Mucosa of descending colon (tissue), 3 donors: Measurements from ENCODE around the gene ATP7B. TPM values are rescaled to one million over a fixed set of nuclear protein-coding genes. Genes with fewer than 3 reads are reported as not detected.

Source experiments
- ATAC-seq: fragments of 200-7000 bp; cut with Tn5 transposase; one replicate; pipeline ENCODE4 v1.9.1; 2020; ENCODE audit warnings: mild to moderate bottlenecking, moderate library complexity
- DNase-seq, 3 donors: peaks; one replicate each; pipeline ENCODE4 v3.0.0-alpha.2; 2020
- H3K36me3 ChIP-seq: fragments of 200-600 bp; one replicate; pipeline ENCODE4 v1.8.0; 2021; ENCODE audit warnings: low read depth, mild to moderate bottlenecking
- H3K4me1 ChIP-seq: fragments of 200-600 bp; one replicate; pipeline ENCODE4 v1.8.0; 2021; ENCODE audit warnings: low read depth, mild to moderate bottlenecking
- H3K4me3 ChIP-seq: fragments of 200-600 bp; one replicate; pipeline ENCODE4 v1.8.0; 2021; ENCODE audit warnings: mild to moderate bottlenecking
- H3K9me3 ChIP-seq: fragments of 200-600 bp; one replicate; pipeline ENCODE4 v1.8.0; 2021; ENCODE audit warnings: mild to moderate bottlenecking
- CTCF ChIP-seq: fragments of 200-600 bp; IDR thresholded peaks from one replicate; pipeline ENCODE4 v1.8.0; 2022; ENCODE audit warnings: antibody characterized with exemption, mild to moderate bottlenecking
- intact Hi-C, 2 donors: fragments of 100-400 bp; cut with DNase I in 1 of 2; cut with micrococcal nuclease in 1 of 2; formaldehyde crosslinking; loops; one replicate each; pipeline versions ENCODE4 v1.11.0 to v1.11.1; 2022; cut with DNase I, micrococcal nuclease
- total RNA-seq, 3 donors: library from RNA; stranded (reverse); fragmentation: NEBNext Ultra II Directional in 2 of 3; extraction: Animal tissue kit (Norgen Biotek cat#: 25700) in 2 of 3; gene quantifications; one replicate each; pipeline versions ENCODE4 v1.2.1 to v1.2.4, GENCODE V29; 2021 to 2023
- donor health status: DM: no; HTN: no; CAD: no; lungs with moderate emphysema.
- donor health status: DM: no; HTN: no; CAD: no.
- donor health status: DM: no; HTN: yes; CAD: no.

ATP7B gene
- total RNA-seq, 3 donors from 2014 or later = 11.3 to 26.0 (median 16.0) TPM

- Histone ChIP-seq H3K4me3 (no peak overlapping the region), H3K4me1 (no peaks in the 10 kb centered on the region), H3K9me3 (no peaks in the 10 kb centered on the region), H3K36me3 (no peaks in the 10 kb centered on the region)
- intact Hi-C loops = no loop called here
- TF ChIP-seq CTCF = no peak
- DNase-seq = no peak
- no peak for ATAC-seq
These were observed 16.6 kb upstream of the ATP7B start for GRCh38 chr13:52027832-52028231.

- ATAC-seq (no peak), DNase-seq (no peak)
- Histone ChIP-seq H3K4me1 (no peaks in the 10 kb centered on the region), H3K36me3 (no peaks in the 10 kb centered on the region), H3K4me3 (no peak overlapping the region), H3K9me3 (no peaks in the 10 kb centered on the region)
- intact Hi-C loops = no loop called here
- TF ChIP-seq CTCF = no peak
These were observed 15.0 kb upstream of the ATP7B start for GRCh38 chr13:52026246-52026626.

GRCh38 chr13:52025475-52026245 is 14.4 kb upstream of the ATP7B start:
- H3K4me3 ChIP-seq = no peak overlapping the region
- H3K4me1 ChIP-seq = no peaks in the 10 kb centered on the region
- intact Hi-C loops = no loop called here
- DNase-seq = no peak
- H3K9me3 ChIP-seq = no peaks in the 10 kb centered on the region
- TF ChIP-seq CTCF = no peak
- H3K36me3 ChIP-seq = no peaks in the 10 kb centered on the region
- peak; percentile 43 for ATAC-seq

GRCh38 chr13:52024481-52024880 is 13.2 kb upstream of the ATP7B start, which contains the start of gene UTP14C:
TSS of gene UTP14C (plus strand) at chr13:52024691. CDS start at chr13:52028805, 4,114 bp downstream.
- H3K9me3 ChIP-seq = no peaks in the 10 kb centered on the region
- no peaks in the 10 kb centered on the region for H3K4me1 ChIP-seq
- H3K36me3 ChIP-seq = no peaks in the 10 kb centered on the region
- H3K4me3 ChIP-seq = no peak within 1 kb of the TSS
- no peak for TF ChIP-seq CTCF
- intact Hi-C loops = no loop called here
- DNase-seq (no peak), ATAC-seq (no peak)

GRCh38 chr13:52022356-52022755 is 11.1 kb upstream of the ATP7B start:
- Histone ChIP-seq H3K4me1 (no peaks in the 10 kb centered on the region), H3K36me3 (no peaks in the 10 kb centered on the region), H3K4me3 (no peak overlapping the region), H3K9me3 (no peaks in the 10 kb centered on the region)
- intact Hi-C loops = no loop called here
- DNase-seq (no peak), ATAC-seq (no peak)
- TF ChIP-seq CTCF = no peak
